ENCODE data around the gene DNM3. TPM values are rescaled to one million over a fixed set of nuclear protein-coding genes. Genes with fewer than 3 reads are reported as not detected.

Gene DNM3
- total RNA-seq, 1 experiment from 2014 or later: 2.7 TPM

DNA sequence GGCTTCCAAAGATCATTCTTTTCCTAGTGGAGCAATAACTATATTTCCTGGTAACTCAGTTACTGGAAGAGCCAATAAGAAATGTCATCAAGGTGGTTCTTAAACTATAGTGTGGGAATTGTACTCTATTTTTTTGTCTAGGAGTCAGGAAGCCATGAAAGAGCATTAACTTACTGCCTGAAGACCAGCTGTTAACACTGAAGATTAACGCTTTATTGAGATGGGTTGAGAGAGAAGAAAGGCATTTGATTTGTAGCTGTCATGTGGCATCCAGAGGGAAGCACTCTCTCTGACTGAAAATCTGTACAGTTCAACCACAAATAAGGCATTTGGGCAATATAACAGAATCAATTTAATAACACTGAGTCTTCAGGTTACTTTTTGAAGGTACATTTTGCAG, 76.0 kb downstream of the DNM3 start:
- H2AK5ac ChIP-seq (ENCODE audit: insufficient read length, low read length): no peak overlapping the region
- H3K27ac Mint-ChIP-seq: no peak overlapping the region
- H2BK15ac ChIP-seq (ENCODE audit: low read depth, low read length): no peak overlapping the region
- no peaks in the 10 kb centered on the region for H3K79me2 ChIP-seq (ENCODE audit: insufficient read depth, low read length)
- peaks cover 2% of the 10 kb centered on the region; the same call in 1 of the 2 replicates for H3K4me1 ChIP-seq (ENCODE audit: insufficient read depth, low read length)
- H3K14ac ChIP-seq (ENCODE audit: insufficient read depth, low read length): no peak overlapping the region
- H3K23me2 ChIP-seq (ENCODE audit: insufficient read length, low read depth, low read length, poor library complexity, severe bottlenecking): no peaks in the 10 kb centered on the region
- no peaks in the 10 kb centered on the region for H3K27me3 Mint-ChIP-seq (ENCODE audit: low read depth)
- H4K91ac ChIP-seq (ENCODE audit: insufficient read length, low read depth, low read length): no peak overlapping the region
- H3K4me2 ChIP-seq (ENCODE audit: insufficient read depth, insufficient read length, low read length): no peak overlapping the region
- peaks cover 3 to 11% of the 10 kb centered on the region in 2 experiments; a peak in 3 of 4 replicates for H3K4me1 Mint-ChIP-seq
- no peak overlapping the region for H3T11ph ChIP-seq (ENCODE audit: low read length)
- H2BK120ac ChIP-seq (ENCODE audit: low read depth, low read length, poor library complexity, severe bottlenecking): no peak overlapping the region
- no peaks in the 10 kb centered on the region for H3K27me3 ChIP-seq (ENCODE audit: insufficient read depth, low read length)
- no peaks in the 10 kb centered on the region for H3K79me1 ChIP-seq (ENCODE audit: insufficient read depth, low read depth, low read length, poor library complexity, severe bottlenecking)
- H3K4ac ChIP-seq (ENCODE audit: low read depth, low read length): no peak overlapping the region
- no peak overlapping the region for H3K56ac ChIP-seq (ENCODE audit: insufficient read length, low read depth, low read length)
- H3K23ac ChIP-seq (ENCODE audit: insufficient read length, low read depth, low read length): no peak overlapping the region
- TF ChIP-seq, protein P1, sequence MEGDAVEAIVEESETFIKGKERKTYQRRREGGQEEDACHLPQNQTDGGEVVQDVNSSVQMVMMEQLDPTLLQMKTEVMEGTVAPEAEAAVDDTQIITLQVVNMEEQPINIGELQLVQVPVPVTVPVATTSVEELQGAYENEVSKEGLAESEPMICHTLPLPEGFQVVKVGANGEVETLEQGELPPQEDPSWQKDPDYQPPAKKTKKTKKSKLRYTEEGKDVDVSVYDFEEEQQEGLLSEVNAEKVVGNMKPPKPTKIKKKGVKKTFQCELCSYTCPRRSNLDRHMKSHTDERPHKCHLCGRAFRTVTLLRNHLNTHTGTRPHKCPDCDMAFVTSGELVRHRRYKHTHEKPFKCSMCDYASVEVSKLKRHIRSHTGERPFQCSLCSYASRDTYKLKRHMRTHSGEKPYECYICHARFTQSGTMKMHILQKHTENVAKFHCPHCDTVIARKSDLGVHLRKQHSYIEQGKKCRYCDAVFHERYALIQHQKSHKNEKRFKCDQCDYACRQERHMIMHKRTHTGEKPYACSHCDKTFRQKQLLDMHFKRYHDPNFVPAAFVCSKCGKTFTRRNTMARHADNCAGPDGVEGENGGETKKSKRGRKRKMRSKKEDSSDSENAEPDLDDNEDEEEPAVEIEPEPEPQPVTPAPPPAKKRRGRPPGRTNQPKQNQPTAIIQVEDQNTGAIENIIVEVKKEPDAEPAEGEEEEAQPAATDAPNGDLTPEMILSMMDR (conservative IDR thresholded peaks at IDR 0.05): no peak
- H3K4me3 Mint-ChIP-seq: no peak overlapping the region
- no peak overlapping the region for H3K18ac ChIP-seq (ENCODE audit: insufficient read length, low read depth, low read length)
- no peak for DNase-seq
- H2BK5ac ChIP-seq (ENCODE audit: insufficient read length, low read length): no peak overlapping the region
- no peak overlapping the region for H4K5ac ChIP-seq (ENCODE audit: insufficient read length, low read depth, low read length)
- H3K36me3 Mint-ChIP-seq (ENCODE audit: insufficient read depth in 1 of 3, low read depth in 3 of 3): no peaks in the 10 kb centered on the region
- no peaks in the 10 kb centered on the region for H3K9me3 Mint-ChIP-seq
- no peak overlapping the region for H2BK12ac ChIP-seq (ENCODE audit: insufficient read length, low read depth, low read length)
- H3K9me3 ChIP-seq (ENCODE audit: control insufficient read depth, low read depth, low read length): no peaks in the 10 kb centered on the region
- H3K27ac ChIP-seq (ENCODE audit: insufficient read length, low read depth, low read length): no peak overlapping the region
- no peak overlapping the region for H2BK20ac ChIP-seq (ENCODE audit: low read depth, low read length, poor library complexity, severe bottlenecking)
- H3K9ac ChIP-seq (ENCODE audit: extremely low read depth, insufficient read length, low read length): no peak overlapping the region
- no peak overlapping the region for H2AFZ ChIP-seq (ENCODE audit: low read length)
- H4K20me1 ChIP-seq (ENCODE audit: control insufficient read depth, insufficient read depth, insufficient read length): no peaks in the 10 kb centered on the region
- H4K8ac ChIP-seq (replicated peaks; ENCODE audit: insufficient read length, low read depth, low read length): no peak overlapping the region
- no CpG with 5 or more reads among the region's 1 CpG for WGBS (ENCODE audit: extremely low coverage, insufficient read length, low lambda C conversion rate)
